RWPE1 (cell line): ENCODE measurements around the gene SLC8A2.

ENCODE experiments used
- CTCF ChIA-PET: fragments of 350-600 bp; sonication (Branson Sonifier 250); formaldehyde crosslinking; extraction: SDS; loops from one replicate; lab custom pipeline; 2021; lab: Yijun Ruan, JAX
- POLR2A ChIA-PET: fragments of 400-600 bp; formaldehyde crosslinking; extraction: SDS; loops from one replicate; lab custom pipeline; 2020; ENCODE audit warnings: antibody characterized with exemption; ENCODE audit not compliant: low non-redundant PET; lab: Yijun Ruan, JAX
- DNase-seq: peaks from one replicate; pipeline ENCODE4 v3.0.0; 2012; ENCODE audit warnings: low spot score
- H3K27ac ChIP-seq: fragments of 450-650 bp; 2 replicates; pipeline ENCODE4 v1.5.1; 2017
- CTCF ChIP-seq: fragments of 450-650 bp; conservative IDR thresholded peaks from 2 replicates; pipeline ENCODE4 v1.5.1; 2017; ENCODE audit warnings: low read depth, mild to moderate bottlenecking

The SLC8A2 gene

GRCh38 chr19:47450478-47450877, 21.2 kb downstream of the SLC8A2 start:
- no peak overlapping the region for H3K27ac ChIP-seq
- TF ChIP-seq CTCF, result no peak
- POLR2A ChIA-PET, result no interaction called here
- no peak for DNase-seq
- CTCF ChIA-PET, result interaction anchor here (0.6 kb wide), 1 partner anchor 36 kb away, joined by 3 read pairs; no protein-coding TSS in a partner anchor

- CTCF ChIA-PET, result interaction anchor here (4.8 kb wide), 1 partner anchor 12 kb away, joined by 21 read pairs; no protein-coding TSS in a partner anchor
Observed at GRCh38 chr19:47448360-47448727, 23.3 kb downstream of the SLC8A2 start.

GRCh38 chr19:47447470-47448359, 24.0 kb downstream of the SLC8A2 start:
- ChIA-PET CTCF (interaction anchor here (0.6 to 4.8 kb wide), 6 partner anchors 11 to 299 kb away, joined by 3 to 21 read pairs (median 4); no protein-coding TSS in a partner anchor), POLR2A (interaction anchor here (1.0 kb wide), 1 partner anchor 36 kb away, joined by 3 read pairs; the partner anchor contains the start of gene KPTN)
- TF ChIP-seq CTCF, result no peak
- DNase-seq, result peak; percentile 88
- peak overlapping the region; percentile 63 for H3K27ac ChIP-seq

More at GRCh38 chr19:47448360-47448727, 23.3 kb downstream of the SLC8A2 start:
- H3K27ac ChIP-seq, result no peak overlapping the region
- no peak for TF ChIP-seq CTCF
- POLR2A ChIA-PET, result no interaction called here
- no peak for DNase-seq

- peak overlapping the region; percentile 63 for H3K27ac ChIP-seq
- CTCF ChIA-PET, result interaction anchor here (0.6 to 4.8 kb wide), 5 partner anchors 10 to 257 kb away, joined by 3 to 21 read pairs (median 4); no protein-coding TSS in a partner anchor
- TF ChIP-seq CTCF, result no peak
- DNase-seq, result peak; percentile 78
- POLR2A ChIA-PET, result interaction anchor here (0.6 to 1.0 kb wide), 3 partner anchors 10 to 37 kb away, joined by 3 read pairs; partner anchors contain the start of gene KPTN
Observed at GRCh38 chr19:47446534-47447469, 24.9 kb downstream of the SLC8A2 start.

GRCh38 chr19:47445937-47446402, 25.7 kb downstream of the SLC8A2 start:
- ChIA-PET CTCF (interaction anchor here (0.7 to 4.8 kb wide), 2 partner anchors 10 to 259 kb away, joined by 4 to 21 read pairs; no protein-coding TSS in a partner anchor), POLR2A (no interaction called here)
- peak overlapping the region; percentile 63 for H3K27ac ChIP-seq
- DNase-seq, result no peak
- TF ChIP-seq CTCF, result no peak
